Measurements from ENCODE around the gene ARID4B.
"Not testable (repeated sequence)": the region's sequence is repeated elsewhere in the genome, so short reads cannot be mapped to it uniquely, and the experiment has no call there.

Gene ARID4B

DNA sequence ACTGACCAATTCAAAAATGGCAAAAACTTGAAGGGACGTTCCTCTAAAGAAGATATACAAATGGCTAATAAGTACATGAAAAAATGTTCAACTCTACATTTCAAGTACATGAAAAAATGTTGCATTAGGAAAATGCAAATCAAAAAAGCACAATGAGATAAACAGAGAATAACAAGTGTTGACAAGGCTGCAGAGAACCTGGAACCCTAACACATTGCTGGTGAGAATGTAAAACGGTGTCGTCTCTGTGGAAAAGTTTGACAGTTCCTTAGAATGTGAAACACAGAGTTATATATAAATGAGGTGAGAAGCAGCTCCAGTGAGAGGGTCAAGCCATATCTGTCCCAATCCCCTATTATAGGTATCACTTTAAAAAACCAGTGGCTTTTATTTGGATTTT is 122.3 kb downstream of the ARID4B start:
- H3K9ac ChIP-seq (ENCODE audit: low read depth, low read length): no peak overlapping the region; the same call in 1 of the 2 replicates
- H3K27ac ChIP-seq (ENCODE audit: low read length): peak overlapping the region; percentile 82; the same call in 1 of the 2 replicates
- peaks cover 51% of the 10 kb centered on the region for H3K4me1 ChIP-seq (ENCODE audit: insufficient read depth, low read length)
- no peak overlapping the region for H2AFZ ChIP-seq (ENCODE audit: low read depth, low read length)
- ATAC-seq (ENCODE audit: insufficient read depth, low read depth) (no peak), DNase-seq (no peak)
- H4K20me1 ChIP-seq (ENCODE audit: insufficient read depth, low read length): no peaks in the 10 kb centered on the region
- TF ChIP-seq EZH2 (IDR thresholded peaks at IDR 0.05; ENCODE audit: borderline replicate concordance, low read depth, low read length, severe bottlenecking): no peak
- TF ChIP-seq, protein P1, sequence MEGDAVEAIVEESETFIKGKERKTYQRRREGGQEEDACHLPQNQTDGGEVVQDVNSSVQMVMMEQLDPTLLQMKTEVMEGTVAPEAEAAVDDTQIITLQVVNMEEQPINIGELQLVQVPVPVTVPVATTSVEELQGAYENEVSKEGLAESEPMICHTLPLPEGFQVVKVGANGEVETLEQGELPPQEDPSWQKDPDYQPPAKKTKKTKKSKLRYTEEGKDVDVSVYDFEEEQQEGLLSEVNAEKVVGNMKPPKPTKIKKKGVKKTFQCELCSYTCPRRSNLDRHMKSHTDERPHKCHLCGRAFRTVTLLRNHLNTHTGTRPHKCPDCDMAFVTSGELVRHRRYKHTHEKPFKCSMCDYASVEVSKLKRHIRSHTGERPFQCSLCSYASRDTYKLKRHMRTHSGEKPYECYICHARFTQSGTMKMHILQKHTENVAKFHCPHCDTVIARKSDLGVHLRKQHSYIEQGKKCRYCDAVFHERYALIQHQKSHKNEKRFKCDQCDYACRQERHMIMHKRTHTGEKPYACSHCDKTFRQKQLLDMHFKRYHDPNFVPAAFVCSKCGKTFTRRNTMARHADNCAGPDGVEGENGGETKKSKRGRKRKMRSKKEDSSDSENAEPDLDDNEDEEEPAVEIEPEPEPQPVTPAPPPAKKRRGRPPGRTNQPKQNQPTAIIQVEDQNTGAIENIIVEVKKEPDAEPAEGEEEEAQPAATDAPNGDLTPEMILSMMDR (IDR thresholded peaks at IDR 0.05; ENCODE audit: borderline replicate concordance, extremely low read depth, low read length, poor library complexity, severe bottlenecking): no peak
- H3K79me2 ChIP-seq (ENCODE audit: insufficient read depth, low read length): peaks cover 7% of the 10 kb centered on the region; the same call in 1 of the 2 replicates
- H3K4me3 ChIP-seq (ENCODE audit: low read depth in 1 of 2, low read length in 2 of 2): no peak overlapping the region
- no peaks in the 10 kb centered on the region for H3K9me3 ChIP-seq (ENCODE audit: insufficient read depth, low read length, severe bottlenecking)
- no peaks in the 10 kb centered on the region for H3K27me3 ChIP-seq (ENCODE audit: insufficient read depth, low read length, poor library complexity)
- peaks cover 27% of the 10 kb centered on the region for H3K36me3 ChIP-seq (ENCODE audit: insufficient read depth, low read length)
- peak overlapping the region; percentile 63 for H3K4me2 ChIP-seq (ENCODE audit: insufficient read depth, low read length)

DNA sequence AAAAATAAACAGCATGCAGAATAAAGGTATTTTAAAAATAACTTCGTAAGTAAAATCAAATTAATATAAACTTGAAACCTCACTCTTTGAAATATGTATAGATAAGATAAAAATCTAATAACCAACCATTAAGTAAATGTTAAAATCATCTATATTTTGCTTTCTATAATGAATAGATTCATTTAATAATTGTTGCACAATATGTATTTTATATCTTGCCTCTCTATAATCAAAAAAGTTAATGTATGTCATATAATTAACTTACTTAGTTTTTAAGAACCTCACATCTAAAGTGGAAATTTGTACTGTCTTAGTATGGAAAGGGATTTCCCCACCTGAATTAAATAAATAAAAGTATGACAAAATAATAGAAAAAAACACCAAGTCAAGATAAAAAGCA is 124.6 kb downstream of the ARID4B start:
- Histone ChIP-seq H2AFZ (ENCODE audit: low read depth, low read length) (no peak overlapping the region), H3K27me3 (ENCODE audit: insufficient read depth, low read length, poor library complexity) (no peaks in the 10 kb centered on the region), H3K79me2 (ENCODE audit: insufficient read depth, low read length) (peaks cover 7% of the 10 kb centered on the region; the same call in 1 of the 2 replicates), H3K4me1 (ENCODE audit: insufficient read depth, low read length) (peaks cover 34% of the 10 kb centered on the region), H4K20me1 (ENCODE audit: insufficient read depth, low read length) (no peaks in the 10 kb centered on the region), H3K9me3 (ENCODE audit: insufficient read depth, low read length, severe bottlenecking) (no peaks in the 10 kb centered on the region), H3K36me3 (ENCODE audit: insufficient read depth, low read length) (peaks cover 27% of the 10 kb centered on the region), H3K9ac (ENCODE audit: low read depth, low read length) (no peak overlapping the region), H3K4me2 (ENCODE audit: insufficient read depth, low read length) (no peak overlapping the region), H3K27ac (ENCODE audit: low read length) (no peak overlapping the region), H3K4me3 (ENCODE audit: low read depth in 1 of 2, low read length in 2 of 2) (no peak overlapping the region)
- ATAC-seq (ENCODE audit: insufficient read depth, low read depth) (no peak), DNase-seq (no peak)
- TF ChIP-seq, protein P1 (IDR thresholded peaks at IDR 0.05; ENCODE audit: borderline replicate concordance, extremely low read depth, low read length, poor library complexity, severe bottlenecking): no peak
- no peak for TF ChIP-seq EZH2 (IDR thresholded peaks at IDR 0.05; ENCODE audit: borderline replicate concordance, low read depth, low read length, severe bottlenecking)

DNA sequence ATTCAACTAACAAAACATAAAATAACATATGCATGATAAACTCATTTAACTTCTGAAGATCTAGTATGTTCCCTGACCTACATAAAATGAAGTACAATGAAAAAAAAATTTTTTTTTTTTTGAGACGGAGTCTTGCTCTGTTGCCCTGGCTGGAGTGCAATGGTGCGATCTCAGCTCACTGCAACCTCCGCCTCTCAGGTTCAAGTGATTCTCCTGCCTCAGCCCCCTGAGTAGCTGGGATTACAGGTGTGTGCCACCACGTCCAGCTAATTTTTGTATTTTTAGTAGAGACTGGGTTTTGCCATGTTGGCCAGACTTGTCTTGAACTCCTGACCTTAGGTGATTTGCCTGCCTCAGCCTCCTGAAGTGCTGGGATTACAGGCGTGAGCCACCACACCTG is 125.5 kb downstream of the ARID4B start:
- not testable (repeated sequence) for H3K9me3 ChIP-seq (ENCODE audit: insufficient read depth, low read length, severe bottlenecking); H2AFZ ChIP-seq (ENCODE audit: low read depth, low read length); H3K4me2 ChIP-seq (ENCODE audit: insufficient read depth, low read length); H3K27me3 ChIP-seq (ENCODE audit: insufficient read depth, low read length, poor library complexity); H3K9ac ChIP-seq (ENCODE audit: low read depth, low read length); H3K79me2 ChIP-seq (ENCODE audit: insufficient read depth, low read length); H3K27ac ChIP-seq (ENCODE audit: low read length); H4K20me1 ChIP-seq (ENCODE audit: insufficient read depth, low read length); H3K4me3 ChIP-seq (ENCODE audit: low read depth in 1 of 2, low read length in 2 of 2); ATAC-seq (ENCODE audit: insufficient read depth, low read depth); DNase-seq
- Histone ChIP-seq H3K4me1 (ENCODE audit: insufficient read depth, low read length) (peaks cover 24% of the 10 kb centered on the region), H3K36me3 (ENCODE audit: insufficient read depth, low read length) (peaks cover 27% of the 10 kb centered on the region)

DNA sequence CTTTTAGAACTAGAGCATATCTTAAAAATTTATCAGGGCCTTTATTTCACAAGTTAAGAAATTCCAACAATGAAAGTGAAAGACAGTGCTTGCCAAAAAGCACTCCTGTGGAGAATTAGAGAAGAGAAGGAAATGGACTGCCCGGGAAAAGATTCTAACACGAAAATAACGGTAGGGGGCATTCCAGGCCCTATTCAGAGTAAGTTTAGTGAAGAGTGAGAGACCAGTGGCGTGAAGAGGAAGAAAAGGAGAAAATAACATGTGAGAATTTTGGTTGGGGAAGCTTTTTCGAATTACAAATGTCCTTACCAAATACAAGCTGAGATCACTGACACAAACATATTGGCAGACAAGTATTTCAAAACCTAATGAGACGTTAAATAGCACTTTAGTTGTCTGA is 128.5 kb downstream of the ARID4B start:
- Histone ChIP-seq H4K20me1 (ENCODE audit: insufficient read depth, low read length) (no peaks in the 10 kb centered on the region), H3K4me2 (ENCODE audit: insufficient read depth, low read length) (no peak overlapping the region), H3K36me3 (ENCODE audit: insufficient read depth, low read length) (peaks cover 40% of the 10 kb centered on the region), H3K9ac (ENCODE audit: low read depth, low read length) (no peak overlapping the region), H3K27me3 (ENCODE audit: insufficient read depth, low read length, poor library complexity) (no peaks in the 10 kb centered on the region), H3K4me1 (ENCODE audit: insufficient read depth, low read length) (no peaks in the 10 kb centered on the region), H2AFZ (ENCODE audit: low read depth, low read length) (no peak overlapping the region), H3K4me3 (ENCODE audit: low read depth in 1 of 2, low read length in 2 of 2) (no peak overlapping the region), H3K79me2 (ENCODE audit: insufficient read depth, low read length) (peaks cover under 1% of the 10 kb centered on the region; the same call in 1 of the 2 replicates), H3K9me3 (ENCODE audit: insufficient read depth, low read length, severe bottlenecking) (no peaks in the 10 kb centered on the region), H3K27ac (ENCODE audit: low read length) (no peak overlapping the region)
- TF ChIP-seq EZH2 (IDR thresholded peaks at IDR 0.05; ENCODE audit: borderline replicate concordance, low read depth, low read length, severe bottlenecking): no peak
- TF ChIP-seq, protein P1 (IDR thresholded peaks at IDR 0.05; ENCODE audit: borderline replicate concordance, extremely low read depth, low read length, poor library complexity, severe bottlenecking): no peak
- DNase-seq (no peak), ATAC-seq (ENCODE audit: insufficient read depth, low read depth) (no peak)

Measured in DND-41 (cell line).